HG03432 (cell line): ENCODE data around the gene CORO1C.
"Not testable (repeated sequence)": the region's sequence is repeated elsewhere in the genome, so short reads cannot be mapped to it uniquely, and the experiment has no call there.

ENCODE experiments used
- ATAC-seq: cut with Tn5 transposase; IDR thresholded peaks from one replicate; pipeline ENCODE4 v1.9.1; 2021; ENCODE audit warnings: mild to moderate bottlenecking, moderate library complexity; ENCODE audit not compliant: unreplicated experiment

CORO1C gene

DNA sequence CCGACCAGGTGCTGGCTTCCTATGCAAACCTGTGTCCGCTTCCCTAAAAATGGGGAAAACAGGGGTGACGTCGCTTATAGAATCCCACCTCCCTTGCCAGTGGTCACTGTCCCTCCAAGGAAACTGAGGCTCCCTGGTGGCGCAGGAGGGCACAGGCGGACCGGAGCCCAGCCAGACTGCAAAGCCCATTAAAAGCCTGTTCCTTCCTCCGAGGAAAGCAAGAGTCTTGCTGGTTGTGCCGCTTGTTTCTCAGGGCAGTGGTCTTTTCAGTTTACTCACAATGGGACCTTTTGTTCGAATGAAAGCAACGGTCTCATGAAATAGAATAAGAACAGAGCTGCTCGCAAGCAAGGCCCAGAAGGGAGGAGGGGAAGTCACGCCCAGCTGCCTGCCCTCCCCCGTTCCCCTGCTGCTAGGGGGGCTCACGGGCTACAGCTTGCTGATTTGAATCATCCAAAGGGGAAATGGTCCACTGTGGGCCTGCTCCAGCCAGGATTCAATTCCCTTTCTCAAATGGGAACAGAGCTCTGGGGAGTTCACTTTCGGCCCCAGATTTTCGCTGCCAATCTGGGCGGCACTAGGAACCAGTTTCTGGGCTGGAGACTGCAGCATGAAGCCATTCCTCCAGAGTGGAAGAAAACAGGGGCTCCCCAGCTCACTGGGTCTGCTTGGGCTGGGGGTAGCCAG is 93.0 kb downstream of the CORO1C start:
- no peak for ATAC-seq

GRCh38 chr12:108637222-108637971 is 93.9 kb downstream of the CORO1C start:
- no peak for ATAC-seq

DNA sequence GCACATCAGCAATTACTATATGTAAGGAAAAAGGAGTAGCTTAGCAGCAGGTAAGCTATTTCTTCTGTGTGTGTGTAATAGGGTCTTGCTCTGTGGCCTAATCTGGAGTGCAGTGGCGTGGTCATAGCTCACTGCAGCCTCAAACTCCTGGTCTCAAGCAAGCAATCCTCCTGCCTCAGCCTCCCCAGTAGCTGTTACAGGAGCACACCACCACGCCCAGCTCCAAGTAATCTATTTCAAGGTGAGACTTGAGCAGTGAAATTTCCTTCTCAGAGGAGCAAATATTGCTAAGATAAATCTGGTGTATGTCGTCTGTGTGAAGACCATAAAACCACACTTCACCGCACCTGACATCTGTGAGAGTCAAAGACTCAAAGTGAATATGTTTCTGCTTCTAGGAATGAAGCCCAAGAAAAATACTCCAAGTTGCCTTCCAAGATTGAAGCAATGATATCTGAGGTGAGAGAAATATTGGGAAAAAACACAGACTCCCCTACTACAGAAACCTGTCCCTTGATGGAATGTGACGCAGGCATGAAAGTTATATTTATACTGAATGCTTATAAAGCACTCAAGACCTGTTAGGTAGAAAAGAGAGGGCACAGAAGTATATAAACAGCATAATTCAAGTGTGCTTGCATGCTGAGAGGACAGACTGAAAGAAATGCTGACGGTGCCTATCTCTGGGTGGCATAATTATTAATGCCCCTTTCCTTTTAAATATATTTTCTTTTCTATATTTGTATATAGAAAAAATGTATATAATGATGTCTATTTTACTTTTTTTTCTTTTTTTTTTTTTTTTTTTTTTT is 95.1 kb downstream of the CORO1C start:
- ATAC-seq: no peak

DNA sequence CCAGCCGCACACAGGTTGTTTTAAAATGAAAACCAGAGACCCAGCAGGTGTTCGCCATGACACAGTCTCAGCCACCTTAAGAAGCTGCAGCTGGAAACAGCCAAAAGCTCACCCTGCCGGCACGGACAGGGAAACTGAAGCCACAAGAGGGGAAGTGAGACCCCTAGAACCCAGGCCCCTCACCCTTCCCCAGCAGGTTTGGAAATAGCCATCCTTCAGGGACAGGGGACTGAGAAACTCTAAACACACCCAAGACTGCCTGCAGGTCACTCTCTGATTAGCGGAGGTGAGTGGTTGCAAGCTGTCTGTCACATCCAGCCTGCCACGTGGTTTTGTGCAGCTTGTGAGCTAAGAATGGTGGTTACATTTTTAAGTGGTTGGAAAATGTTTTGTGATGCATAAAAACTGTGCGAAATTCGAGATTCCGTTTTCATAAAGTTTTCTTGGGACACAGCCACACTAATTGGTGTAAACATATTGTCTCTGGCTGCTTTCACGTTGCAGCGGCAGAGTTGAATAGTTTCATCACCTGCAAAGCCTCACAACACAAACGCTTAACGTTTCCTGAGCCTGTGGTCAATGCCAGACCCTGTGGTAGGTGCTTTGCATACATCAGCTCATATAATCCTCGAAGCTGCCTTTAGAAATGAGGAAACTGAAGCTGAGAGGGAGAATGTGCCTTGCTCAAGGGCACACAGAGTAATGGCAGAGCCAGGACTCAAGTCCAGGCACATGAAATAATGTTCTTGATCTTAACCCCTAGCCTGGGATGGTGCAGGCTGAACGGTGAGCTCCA is 95.9 kb downstream of the CORO1C start:
- peak; percentile 47 for ATAC-seq

DNA sequence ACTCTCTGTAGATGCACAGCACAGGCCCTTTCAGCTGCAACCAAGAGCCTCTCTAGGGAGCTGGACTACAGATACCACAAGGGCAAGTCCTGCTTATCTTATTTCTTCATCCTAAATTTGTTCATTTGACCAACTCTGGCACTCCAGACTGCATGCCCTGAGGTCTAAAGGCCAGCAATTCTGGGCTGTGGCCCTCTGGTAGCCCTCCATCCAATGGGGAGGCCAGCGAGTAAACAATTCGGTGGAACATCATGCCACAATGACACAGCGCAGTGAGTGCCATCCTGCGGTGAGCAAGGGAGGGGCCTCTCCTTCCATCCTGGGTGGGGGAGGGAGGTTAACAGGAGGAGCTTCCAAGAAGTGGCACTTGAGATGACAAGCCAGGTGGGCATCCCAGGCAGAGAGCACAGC is 97.0 kb downstream of the CORO1C start:
- ATAC-seq: no peak

GRCh38 chr12:108633534-108634248 is 97.6 kb downstream of the CORO1C start, which contains the start of gene SELPLG:
SELPLG (minus strand) TSS chr12:108633894; CDS start chr12:108624307, 9,587 bp downstream.
- ATAC-seq: peak; percentile 63

DNA sequence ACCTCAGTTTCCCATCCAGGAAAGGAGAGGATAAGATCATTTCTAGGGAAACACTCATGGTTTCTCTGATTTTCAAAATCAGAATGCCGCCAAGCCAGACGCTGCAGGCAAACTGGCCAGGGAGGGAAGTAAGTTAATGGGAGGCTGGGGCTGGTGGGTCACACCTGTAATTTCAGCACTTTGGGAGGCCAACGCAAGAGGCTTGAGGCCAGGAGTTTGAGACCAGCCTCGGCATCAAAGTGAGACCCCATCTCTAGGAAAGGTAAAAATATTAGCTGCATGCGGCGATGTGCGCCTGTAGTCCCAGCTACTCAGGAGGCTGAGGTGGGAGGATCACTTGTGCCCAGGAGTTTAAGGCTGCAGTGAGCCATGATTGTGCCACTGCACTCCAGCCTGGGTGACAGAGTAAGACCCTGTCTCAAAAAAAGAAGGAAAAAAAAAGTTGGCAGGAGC is 98.2 kb downstream of the CORO1C start:
- ATAC-seq: no peak

GRCh38 chr12:108631261-108631660 is 100.1 kb downstream of the CORO1C start:
- ATAC-seq: not testable (repeated sequence)

DNA sequence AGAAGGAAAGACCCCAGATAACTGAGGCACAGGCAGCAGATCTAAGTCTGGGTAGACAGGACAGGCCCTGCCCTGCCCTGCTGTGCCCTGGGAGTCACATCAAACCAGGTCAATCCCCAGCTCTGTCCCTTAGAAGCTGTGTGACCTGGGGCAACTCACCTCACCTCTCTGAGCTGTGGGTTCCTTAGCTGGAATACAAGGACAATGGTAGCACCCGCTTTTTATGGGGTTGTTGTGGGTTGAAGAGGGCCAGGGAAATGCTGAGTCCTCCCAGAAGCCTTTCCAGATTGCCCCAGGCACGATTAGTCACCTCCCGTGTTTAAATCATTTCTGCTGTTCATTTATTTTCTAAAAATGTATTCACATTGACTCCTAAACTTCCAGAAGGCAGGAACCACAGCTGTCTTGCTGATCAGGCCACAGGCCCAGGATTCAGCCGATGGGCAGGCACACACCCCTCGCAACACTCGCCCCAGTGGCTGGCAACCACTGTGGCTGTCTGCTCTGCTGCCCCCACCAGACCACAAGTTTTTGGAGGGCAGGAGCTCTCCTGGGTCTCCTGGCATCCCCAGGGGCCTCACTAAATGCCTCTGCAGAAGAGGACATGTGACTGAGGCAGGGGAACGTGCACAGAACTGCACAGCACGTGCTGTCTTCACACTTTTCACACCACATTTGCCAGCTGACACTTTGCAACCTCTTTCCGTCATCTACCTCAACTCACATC is 100.7 kb downstream of the CORO1C start:
- no peak for ATAC-seq

GRCh38 chr12:108629824-108630476 is 101.4 kb downstream of the CORO1C start:
- ATAC-seq: no peak

DNA sequence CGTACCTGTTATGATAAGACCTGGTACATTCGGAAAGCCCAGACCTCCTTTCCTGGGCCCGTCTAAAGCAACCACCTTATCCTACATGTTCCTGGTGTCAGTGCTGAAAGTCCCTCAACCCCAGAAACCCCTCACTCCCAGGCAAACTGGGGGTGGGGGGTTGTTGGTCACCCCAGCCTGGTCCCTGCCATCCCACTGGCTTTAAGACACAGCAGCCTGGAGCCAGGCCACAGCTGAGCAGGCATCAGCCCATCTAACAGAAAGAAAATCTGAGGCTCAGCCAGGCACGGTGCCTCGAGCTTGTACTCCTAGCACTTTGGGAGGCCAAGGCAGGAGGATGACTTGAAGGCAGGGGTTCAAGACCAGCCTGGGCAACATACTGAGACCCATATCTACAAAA is 102.2 kb downstream of the CORO1C start:
- no peak for ATAC-seq

DNA sequence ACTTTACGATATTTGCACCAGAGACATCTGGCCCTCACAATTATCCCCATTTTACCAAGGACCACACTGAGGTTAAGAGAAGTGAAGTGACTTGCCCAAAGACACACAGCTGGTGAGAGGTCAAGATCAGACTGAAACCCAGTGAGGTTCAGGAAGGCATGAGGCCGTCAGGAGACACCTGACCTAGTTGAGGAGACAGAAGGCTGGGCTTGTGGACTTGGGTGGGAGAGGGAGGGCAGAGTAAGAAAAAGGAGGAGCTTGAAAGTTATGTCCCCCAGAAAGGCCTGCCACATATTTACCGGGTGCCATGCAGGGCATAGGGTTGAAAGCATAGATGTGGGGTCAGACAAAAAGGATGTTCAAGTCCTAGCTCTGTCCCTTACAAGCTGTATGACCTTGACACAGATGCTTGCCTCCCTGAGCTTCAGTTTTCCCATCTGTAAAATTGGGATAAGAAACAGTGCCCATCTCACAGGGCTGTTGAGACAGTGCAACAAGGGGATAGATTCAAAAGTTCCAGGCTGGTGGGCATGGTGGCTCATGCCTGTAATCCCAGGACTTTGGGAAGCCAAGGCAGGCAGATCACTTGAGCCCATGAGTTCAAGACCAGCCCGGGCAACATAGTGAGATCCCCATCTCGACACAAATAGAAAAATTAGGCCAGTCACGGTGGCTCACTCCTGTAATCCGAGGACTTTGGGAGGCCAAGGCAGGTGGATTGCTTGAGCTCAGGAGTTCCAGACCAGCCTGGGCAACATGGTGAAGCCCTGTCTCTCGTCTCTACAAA is 104.0 kb downstream of the CORO1C start:
- ATAC-seq: no peak

GRCh38 chr12:108625228-108625627 is 106.1 kb downstream of the CORO1C start:
- ATAC-seq: no peak

- no peak for ATAC-seq
Observed at GRCh38 chr12:108623577-108623976, 107.7 kb downstream of the CORO1C start.

DNA sequence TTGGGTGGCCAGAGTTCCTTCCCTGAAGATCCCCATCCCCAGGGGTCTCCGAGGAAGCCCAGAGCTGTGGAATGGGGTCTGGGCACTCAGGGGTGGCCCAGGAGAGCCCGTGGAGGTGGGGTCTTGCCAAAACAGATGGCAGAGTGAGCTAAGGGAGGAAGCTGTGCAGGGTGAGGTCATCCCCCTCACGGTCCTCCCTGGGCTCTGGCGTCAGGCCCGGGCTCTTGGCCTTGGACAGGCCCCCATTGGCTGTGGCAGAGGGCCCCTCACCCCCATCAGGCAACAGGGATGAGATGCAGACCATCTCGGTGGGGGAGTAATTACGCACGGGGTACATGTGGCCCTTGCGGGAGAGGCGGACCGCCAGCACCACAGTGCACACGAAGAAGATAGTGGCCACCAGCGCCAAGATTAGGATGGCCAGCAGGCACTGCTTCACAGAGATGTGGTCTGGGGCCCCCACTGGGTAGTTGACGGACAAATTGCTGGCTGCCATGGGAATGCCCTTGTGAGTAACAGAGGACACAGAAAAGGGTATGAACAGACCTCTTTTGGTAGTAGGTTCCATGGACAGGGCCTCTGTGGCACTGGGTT is 108.3 kb downstream of the CORO1C start:
- ATAC-seq: no peak

DNA sequence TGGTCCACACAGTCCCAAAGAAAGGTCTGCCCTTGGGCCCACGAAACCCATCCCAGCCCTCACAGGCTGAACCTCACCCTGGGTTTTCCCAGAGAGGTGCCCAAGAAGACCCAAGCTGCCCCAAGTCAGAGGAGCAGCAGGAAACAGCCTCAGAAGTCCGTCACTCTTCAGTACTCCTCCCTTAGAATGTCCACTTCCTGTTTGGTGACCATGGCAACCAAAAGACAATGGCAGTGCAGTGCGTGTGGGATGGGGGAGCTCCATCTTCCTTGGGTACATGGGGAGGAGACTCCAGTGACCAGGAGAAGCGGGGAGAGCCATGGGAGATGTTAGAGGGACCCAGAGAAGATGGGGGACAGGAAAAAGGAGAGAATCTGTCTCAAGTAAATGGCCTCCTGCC is 108.9 kb downstream of the CORO1C start:
- ATAC-seq: no peak

GRCh38 chr12:108621161-108621560 is 110.2 kb downstream of the CORO1C start:
- ATAC-seq: no peak
